H1 (cell line): ENCODE measurements around the gene ONECUT3.
A peak's percentile ranks its signal among the peaks of the same experiment; 100 is the strongest.

Experiments used
- CTBP2 ChIP-seq: IDR thresholded peaks from 2 replicates; pipeline ENCODE4 v1.7.0; 2011; ENCODE audit warnings: borderline replicate concordance, mild to moderate bottlenecking, moderate library complexity, mixed read lengths, low read length; ENCODE audit not compliant: insufficient read depth, insufficient read length
- EZH2 ChIP-seq: fragments of 200-600 bp; sonication (generic); IDR thresholded peaks from 2 replicates; pipeline ENCODE4 v1.7.1; 2012; ENCODE audit warnings: low read depth, mild to moderate bottlenecking, moderate library complexity, low read length, inconsistent platforms; ENCODE audit not compliant: severe bottlenecking
- NANOG ChIP-seq: IDR thresholded peaks from 2 replicates; pipeline ENCODE4 v1.6.1; 2011; ENCODE audit warnings: low read length, low read depth, mild to moderate bottlenecking, inconsistent platforms; ENCODE audit not compliant: insufficient read depth, poor library complexity, severe bottlenecking
- NRF1 ChIP-seq: IDR thresholded peaks from 2 replicates; pipeline ENCODE4 v1.6.1; 2011; ENCODE audit warnings: mild to moderate bottlenecking, low read depth, low read length, improper control_type of control experiment
- POLR2AphosphoS5 ChIP-seq: IDR thresholded peaks from 2 replicates; pipeline ENCODE4 v1.6.1; 2011; ENCODE audit warnings: low read depth, low read length
- SIN3A ChIP-seq, 2 experiments: IDR thresholded peaks in 1 of 2; conservative IDR thresholded peaks in 1 of 2; 2 replicates each; pipeline ENCODE4 v1.6.1; 2011 to 2012; ENCODE audit warnings: low read length in 2 of 2, improper control_type of control experiment in 1 of 2, low read depth in 1 of 2, mild to moderate bottlenecking in 1 of 2
- SP1 ChIP-seq: IDR thresholded peaks from 2 replicates; pipeline ENCODE4 v1.6.1; 2011; ENCODE audit warnings: low read depth, low read length
- TF ChIP-seq, protein P1 (sequence below), 3 experiments: IDR thresholded peaks; 1 replicate in 2 of 3; 2 replicates in 1 of 3; pipeline versions ENCODE4 v1.5.1 to v1.6.1; 2011; ENCODE audit warnings: low read length in 3 of 3, mild to moderate bottlenecking in 3 of 3, inconsistent platforms in 2 of 3, low read depth in 1 of 3, moderate library complexity in 1 of 3; ENCODE audit not compliant: insufficient read depth in 1 of 3; ENCODE audit errors: control extremely low read depth in 1 of 3
- TF ChIP-seq, protein P2 (sequence below): IDR thresholded peaks from 2 replicates; pipeline ENCODE4 v1.6.1; 2011; ENCODE audit warnings: low read depth, mild to moderate bottlenecking, low read length; ENCODE audit not compliant: insufficient read depth

DNA sequence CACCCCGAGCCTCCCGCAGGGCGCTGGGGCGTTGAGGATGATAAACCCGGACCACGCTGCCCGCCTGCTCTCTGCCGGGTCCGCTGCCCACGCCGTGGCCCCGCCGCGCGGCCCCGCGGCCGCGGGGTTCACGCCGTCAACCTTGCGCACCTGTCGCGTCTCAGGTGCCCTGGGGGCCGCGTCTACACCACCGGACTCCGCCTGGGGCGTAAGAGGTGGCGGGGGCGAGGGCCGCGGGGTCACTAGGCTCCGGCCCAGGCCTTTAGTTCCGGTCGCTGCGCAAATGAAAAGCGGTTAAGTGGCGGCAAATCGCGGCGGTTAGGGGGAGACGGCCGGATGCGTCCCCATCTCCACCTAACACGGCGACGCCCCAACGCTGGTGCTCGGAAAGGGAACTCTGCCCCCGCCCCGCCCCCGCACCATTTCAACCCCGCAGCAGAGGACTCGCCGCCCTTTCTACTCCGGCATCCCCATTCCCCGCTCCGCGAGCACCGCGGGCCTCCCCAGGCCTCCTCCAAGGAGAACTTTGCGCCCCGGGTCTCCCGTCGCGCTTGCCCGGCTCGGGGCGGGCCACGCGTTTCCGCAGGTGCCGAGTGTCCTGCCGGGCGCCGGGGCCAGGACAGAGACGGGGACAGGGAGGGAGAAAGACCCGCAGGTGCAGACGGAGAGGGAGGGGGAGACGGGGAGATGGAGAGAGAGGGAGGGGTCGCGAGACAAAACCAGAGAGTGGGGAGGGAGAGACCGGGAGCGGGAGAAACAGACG, 4.3 kb downstream of the ONECUT3 start:
- TF ChIP-seq, protein P1, sequence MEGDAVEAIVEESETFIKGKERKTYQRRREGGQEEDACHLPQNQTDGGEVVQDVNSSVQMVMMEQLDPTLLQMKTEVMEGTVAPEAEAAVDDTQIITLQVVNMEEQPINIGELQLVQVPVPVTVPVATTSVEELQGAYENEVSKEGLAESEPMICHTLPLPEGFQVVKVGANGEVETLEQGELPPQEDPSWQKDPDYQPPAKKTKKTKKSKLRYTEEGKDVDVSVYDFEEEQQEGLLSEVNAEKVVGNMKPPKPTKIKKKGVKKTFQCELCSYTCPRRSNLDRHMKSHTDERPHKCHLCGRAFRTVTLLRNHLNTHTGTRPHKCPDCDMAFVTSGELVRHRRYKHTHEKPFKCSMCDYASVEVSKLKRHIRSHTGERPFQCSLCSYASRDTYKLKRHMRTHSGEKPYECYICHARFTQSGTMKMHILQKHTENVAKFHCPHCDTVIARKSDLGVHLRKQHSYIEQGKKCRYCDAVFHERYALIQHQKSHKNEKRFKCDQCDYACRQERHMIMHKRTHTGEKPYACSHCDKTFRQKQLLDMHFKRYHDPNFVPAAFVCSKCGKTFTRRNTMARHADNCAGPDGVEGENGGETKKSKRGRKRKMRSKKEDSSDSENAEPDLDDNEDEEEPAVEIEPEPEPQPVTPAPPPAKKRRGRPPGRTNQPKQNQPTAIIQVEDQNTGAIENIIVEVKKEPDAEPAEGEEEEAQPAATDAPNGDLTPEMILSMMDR (IDR thresholded peaks at IDR 0.05; ENCODE audit: control extremely low read depth in 1 of 3, insufficient read depth in 1 of 3, low read depth in 1 of 3, low read length in 3 of 3), result no peak
- TF ChIP-seq NANOG (no peak), POLR2AphosphoS5 (no peak), SP1 (no peak), CTBP2 (no peak), NRF1 (no peak), SIN3A (conservative IDR thresholded peaks at IDR 0.05 in 1 of 2, IDR thresholded peaks at IDR 0.05 in 1 of 2; ENCODE audit: low read depth in 1 of 2, low read length in 2 of 2) (no peak), EZH2 (peak; percentile 95)
- TF ChIP-seq, protein P2, sequence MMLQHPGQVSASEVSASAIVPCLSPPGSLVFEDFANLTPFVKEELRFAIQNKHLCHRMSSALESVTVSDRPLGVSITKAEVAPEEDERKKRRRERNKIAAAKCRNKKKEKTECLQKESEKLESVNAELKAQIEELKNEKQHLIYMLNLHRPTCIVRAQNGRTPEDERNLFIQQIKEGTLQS, result no peak
